Ammon's horn (tissue), 1 donor: ENCODE results near the gene IL2RA.
"Not testable (repeated sequence)": the region's sequence is repeated elsewhere in the genome, so short reads cannot be mapped to it uniquely, and the experiment has no call there.

ENCODE experiments used
- DNase-seq: peaks from one replicate; pipeline ENCODE4 v3.0.0-alpha.2; 2016; ENCODE audit warnings: low spot score

Gene IL2RA

DNA sequence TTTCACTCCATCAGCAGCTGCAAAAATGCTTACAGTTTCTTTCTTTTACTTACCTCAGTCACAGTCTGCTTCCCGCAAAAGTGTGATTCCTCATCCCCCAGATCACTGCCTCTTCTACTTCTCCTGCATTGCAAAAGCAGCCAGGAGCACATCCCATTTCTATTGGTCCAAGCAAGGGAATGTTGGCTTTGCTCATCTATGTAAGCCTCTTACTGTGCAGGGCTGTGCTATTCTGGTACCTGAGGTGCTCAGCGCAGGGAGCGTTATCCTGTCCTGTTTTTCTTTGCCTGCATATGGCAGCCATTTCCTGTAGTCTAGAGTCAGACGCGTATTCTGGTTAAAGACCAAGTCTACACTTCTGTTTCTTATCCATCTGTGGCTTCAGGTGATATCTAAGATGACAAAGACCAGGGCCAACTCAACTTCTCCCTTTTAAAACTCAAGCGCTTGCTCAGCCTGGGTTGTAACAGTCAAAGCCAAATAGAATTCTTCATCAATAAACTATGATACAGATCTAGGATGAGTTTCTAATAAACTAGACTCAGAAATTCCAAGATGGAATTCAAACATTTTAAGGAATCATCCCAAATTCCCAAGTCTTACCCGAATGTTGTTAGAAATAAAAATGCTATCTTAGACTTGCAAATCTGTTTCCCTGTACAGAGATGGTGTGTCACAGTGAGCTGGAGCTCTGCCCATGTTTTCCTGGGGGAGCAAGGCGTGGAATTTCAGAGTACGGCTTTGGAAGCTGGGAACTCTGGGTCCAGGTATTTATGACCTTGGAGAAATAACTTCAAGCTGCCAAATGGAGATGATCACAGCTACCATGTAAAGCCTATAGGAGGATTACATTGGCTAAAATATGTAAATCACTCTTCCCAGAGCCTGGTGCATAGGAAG lies 20.6 kb upstream of the IL2RA start:
- no peak for DNase-seq

DNA sequence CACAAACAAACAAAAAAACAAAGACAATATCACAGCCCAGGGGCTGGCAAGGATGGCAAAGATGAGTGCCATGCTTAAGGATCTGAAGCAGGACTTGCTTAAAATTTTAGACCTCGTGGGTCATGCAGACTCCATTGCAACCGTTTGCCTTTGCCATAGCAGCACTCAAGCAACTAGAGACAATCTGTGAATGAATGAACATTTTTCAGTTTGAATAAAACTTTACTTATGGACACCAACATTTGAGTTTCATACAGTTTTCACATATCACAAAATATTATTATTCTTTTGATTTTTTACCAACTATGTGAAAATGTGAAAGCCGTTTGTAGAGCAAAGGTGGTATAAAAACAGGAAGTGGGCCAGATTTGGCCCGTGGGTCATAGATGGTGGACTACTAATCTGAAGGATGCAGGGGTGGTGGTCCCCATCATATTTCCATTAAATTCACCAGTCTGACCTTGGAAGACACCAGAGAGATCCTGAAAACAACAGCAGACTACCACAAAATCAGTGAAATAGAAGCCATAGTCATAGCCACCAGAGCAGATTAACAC lies 18.3 kb upstream of the IL2RA start:
- DNase-seq = no peak

DNA sequence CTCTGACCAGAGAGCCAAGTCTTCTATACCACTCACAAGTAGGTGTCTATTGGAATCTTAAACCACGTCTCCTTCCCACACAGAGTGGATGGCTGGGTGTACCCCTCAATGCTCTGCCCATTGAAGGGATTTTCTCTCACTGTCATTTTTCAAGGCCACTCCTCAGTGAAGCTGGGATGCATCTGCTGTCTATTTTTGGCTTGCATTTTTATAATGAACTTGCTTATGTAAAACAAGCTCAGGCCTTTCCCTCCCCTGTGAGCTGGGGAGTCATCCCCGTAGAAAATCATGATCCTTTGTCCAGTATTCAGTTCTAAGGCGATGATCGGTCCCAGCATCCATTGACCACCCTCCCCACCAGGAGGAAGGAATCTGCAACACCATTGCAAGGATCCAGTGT lies 16.9 kb upstream of the IL2RA start:
- no peak for DNase-seq

DNA sequence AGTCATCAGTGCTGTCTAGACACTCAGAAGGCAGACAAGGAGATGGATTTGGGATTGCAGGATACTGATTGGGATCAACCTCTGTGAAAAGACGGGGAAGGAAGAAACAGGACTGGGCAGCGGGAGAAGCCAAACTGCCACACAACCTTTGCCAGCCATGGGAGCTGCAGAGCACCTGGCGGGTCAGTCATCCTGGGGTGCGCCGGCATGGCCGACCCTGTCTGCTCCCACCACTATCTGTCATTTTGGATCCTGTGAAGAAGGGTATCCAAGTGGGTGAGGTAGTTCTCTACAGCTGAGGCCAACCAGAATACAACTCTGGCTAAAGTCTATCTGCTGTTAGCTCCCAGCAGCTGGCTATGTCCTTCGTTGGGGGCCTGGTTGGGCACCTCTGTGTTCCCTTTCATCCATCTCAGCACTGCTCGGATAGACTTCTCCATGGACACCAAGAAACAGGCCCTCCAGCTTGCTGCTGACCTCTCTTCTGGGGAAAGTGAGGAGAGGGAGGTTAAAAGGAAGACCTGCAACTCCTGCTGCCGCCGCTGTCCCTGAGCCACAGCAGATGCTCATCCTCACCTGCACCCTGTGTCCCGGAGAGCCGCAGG lies 15.0 kb upstream of the IL2RA start:
- DNase-seq = no peak

DNA sequence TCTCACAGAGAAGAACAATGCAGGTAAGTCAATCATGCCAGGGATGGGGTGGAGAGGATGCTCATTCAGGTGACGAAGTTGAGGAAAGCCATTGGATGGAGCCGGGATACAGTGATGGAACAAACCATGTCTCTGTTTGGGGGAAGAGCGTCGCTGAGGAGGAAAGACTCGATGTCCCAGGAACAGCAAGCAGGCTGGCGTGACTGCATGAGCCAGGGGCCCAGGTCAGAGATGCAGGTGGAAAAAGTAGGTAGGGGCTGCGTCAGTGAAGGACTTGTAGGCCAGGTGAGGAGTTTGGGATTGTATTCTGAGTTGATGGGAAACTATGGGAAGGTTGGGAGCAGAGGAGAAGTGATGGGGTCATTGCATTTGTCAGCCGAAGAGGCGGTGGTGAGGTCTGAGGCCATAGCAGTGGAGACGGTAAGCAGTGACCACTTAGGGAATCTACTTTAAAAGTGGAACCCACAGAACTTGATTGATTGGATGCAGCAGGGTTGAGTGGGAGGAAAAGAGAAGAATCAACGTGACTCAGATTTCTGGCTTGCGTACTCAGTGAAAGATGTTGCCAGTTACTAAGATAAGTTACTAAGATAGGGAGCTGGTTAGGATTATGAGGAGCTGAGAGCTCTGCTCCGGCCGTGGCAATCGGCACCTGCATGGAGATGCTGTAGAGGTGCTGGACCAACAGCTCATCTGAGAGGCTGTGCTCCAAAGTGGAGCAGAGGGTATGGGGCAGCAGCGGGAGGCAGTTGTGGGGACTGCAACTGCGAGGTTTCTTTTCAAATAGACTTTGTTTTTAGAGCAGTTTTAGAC lies 12.5 kb upstream of the IL2RA start:
- no peak for DNase-seq

DNA sequence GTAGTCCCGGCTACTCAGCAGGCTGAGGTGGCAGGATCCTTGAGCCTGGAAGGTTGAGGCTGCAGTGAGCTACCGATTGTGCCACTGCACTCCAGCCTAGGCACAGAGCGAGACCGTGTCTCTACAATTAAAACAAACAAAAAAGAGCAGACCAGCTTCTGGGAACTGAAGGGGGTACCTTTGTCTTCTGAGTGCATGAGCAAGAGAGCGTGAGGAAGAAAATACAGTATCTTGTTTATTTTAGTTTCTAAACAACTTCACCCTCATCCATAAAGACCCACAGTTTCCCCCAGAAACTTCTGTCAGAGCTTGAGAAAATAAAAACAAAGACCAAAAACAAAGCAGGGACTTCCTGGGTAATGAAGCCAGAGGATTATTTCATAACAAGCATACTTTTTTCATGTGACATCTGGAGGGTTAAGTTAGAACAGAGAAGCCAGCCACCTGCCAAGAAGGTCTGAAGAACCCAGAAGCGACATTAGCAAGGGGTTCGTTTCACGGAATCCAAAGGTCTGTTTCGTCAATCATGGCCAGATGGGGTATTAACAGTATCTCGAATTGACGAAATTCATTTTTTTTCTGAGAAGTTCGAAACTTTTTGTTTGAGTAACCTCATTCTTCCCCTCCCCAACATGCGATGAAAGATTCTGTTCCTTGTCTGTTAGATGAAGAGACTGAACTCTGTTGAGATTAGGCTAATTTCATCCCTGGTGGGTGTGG lies 10.2 kb upstream of the IL2RA start:
- no peak for DNase-seq

DNA sequence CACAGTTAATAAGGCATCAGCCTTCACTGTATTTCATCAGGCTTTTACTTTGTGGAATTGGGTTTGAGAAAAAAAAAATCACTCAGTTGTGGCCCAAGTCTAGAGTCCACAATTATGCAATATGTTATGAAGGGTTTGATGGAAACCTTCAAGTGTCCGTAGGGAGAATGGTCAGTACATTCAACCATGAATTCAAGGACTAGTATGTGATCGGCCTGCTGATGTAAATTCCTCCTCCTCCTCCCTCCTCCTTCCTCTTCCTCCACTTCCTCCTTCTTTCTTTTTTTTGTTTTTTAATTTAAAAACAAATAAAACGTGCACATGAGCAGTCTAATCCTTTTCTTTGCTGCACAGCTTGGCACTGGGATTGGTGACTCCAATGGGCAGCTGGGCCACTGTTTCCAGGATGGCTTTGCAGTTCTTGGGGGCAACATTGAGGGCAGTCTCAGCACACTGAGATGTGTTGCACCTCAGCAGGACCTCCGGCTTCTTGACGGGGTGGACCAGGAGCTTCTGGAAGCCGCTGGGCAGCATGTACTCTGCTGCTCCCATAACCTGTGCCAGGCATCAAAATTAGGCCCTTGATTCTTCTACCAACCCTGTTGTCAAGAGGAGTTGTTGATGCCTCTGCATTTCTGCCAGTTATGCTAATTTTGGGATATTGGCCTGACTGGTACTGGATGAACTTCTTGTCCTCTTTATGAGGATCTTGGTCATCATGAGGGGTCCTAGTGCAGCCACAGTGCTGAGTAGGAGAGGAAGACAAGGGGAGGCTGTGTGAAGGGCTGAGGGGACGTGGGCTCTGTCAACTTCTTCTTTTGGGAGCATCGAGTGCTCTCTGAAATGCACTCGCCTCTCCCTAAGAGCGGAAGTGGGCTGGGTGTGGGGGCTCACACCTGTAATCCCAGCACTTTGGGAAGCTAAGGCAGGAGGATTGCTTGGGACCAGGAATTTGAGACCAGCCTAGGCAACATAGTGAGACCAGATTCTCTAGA lies 9.3 kb upstream of the IL2RA start:
- no peak for DNase-seq

DNA sequence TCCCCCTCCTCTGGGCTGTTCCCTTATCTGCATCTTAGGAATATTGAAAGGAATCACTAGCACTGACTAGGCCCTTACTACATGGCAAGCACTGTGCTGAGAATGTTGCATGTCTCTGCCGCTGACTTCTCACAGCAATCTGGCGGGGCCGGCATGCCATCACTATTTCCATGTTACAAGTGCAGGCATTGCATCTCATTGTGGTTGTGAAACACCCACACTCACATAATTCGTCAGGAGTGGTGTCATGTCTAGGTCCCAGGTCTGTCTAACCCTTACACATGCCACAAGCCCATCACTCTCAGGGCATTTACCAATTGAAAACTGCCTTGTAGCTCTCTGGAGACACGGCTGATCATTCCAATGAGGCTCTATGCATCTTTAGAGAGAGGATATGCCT lies 8.5 kb upstream of the IL2RA start:
- no peak for DNase-seq

DNA sequence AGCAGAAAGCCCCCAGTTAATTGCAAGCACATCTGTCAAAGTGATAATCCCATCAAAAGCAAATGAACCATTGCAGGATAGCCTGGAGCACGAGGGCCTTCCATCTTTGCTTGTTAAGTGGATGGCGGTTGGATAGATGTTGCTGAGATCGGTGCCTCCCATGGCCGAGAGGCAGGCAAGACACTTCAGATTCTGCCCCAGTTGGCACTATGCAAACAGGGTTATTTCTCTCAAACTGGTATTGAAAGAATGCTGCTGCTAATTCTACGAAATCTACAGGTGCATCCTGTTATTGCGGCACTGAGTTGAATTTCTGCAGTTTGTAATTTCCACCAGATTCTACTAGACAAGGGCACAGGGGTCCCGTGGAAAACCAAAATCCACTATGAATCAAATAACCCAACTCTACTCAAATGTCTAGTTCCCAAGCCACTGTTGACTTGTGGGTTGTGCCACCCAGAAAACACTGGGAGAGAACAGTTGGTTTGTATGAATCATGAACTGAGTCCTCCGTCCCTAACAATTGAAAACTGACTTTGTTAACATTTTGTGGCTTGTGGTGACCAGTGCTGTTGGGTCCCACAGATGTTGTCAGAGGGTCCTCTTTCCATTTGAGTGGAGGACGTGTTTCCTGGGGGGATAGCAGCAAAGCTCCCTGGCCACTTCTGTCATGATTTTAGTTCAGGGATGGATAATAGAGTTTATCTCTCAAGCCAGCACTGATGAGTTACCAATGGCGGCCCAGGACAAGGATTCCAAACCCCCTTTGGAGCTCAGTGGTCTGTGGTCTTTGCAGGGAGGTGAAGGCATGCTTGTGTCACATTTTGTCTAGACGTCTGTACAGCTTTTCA lies 7.1 kb upstream of the IL2RA start:
- no peak for DNase-seq

DNA sequence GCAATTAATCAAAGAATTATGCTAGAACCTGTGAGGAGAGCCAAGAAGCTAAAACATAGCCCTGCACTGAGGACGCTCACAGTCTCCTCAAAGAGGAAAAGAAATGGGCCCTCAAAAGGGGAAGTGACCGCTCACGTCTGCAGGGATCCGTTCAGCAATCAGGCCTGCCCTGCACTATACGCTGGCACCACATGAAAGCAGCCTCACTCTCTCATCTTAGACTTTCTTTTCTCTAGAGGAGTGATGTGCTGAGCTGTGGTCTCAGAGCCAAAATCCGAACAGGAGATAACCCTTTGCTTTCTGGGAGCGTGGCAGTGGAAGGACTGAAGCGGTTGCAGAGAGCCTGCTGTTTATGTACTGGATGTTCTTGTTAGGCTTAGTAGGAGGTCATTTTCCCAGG lies 6.3 kb upstream of the IL2RA start:
- DNase-seq = peak; percentile 56

DNA sequence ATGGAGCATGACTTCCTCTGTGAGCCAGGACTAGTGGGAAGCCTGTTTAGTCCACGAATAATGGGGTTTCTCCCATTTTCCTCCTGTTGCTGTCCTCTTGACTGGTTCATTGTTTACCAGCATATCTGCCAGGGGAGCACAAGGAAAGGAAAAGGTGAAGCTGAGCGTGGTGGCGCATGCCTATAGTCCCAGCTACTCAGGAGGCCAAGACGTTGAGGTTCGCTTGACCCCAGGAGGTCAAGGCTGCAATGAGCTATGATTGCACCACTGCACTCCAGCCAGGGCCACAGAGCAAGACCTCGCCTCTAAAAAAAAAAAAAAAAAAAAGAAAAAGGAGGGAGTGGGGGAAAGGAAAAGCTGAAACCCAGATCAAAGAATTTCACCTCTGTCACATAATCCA lies 5.8 kb upstream of the IL2RA start:
- DNase-seq = no peak

DNA sequence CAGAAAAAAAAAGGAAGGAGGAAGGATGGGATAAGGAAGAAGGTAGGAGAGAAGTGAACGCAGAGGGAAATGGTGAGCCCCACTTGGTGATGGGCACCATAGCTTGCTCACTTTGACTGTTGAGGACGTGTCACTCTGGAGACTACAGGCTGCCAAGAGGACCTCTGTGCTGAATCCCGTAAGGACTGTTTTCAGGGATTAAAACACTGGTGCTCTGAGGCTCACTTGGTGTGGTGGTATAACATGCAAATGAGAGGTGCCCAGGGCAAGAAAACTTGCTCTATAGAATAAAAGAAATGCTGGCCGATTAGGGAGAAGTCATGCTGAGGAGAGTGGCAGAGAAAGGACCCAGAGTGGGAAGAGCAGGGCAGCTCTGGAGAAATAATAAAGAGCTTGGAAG lies 5.3 kb upstream of the IL2RA start:
- no peak for DNase-seq

DNA sequence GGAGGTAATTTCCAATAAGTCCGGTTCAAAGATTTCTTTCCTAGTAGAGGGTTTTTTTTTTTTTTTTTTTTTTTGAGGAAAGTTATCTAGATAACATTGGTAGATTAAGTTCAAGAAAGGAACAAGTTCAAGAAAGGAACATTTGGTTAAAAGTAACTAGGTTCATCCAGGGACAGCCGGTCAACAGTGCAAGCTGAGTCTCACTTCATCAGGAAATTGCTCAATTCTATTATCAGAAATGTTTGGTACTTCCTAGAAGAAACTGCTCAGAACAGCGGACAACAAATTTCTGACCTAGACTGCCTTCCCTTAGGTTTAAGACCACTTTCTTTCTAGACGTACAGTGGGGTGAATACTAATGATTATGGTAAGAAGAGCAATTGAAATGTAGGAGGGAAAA lies 3.7 kb upstream of the IL2RA start:
- DNase-seq = peak; percentile 34

DNA sequence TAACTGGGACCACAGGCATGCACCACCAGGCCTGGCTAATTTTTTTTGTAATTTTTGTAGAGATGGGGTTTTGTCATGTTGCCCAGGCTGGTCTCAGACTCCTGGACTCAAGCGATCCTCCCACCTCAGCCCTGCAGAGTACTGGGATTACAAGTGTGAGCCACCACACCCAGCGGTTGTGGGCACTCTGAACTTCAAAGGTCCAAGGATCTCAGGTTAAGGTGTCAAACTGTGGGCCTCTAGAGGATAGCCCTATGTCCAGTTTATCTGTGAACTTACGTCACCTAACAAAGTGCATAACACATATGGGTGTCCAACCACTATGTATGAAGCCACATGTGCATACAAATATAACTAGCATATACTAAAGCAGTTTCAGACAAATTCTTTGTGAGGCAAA lies 3.2 kb upstream of the IL2RA start:
- no peak for DNase-seq

DNA sequence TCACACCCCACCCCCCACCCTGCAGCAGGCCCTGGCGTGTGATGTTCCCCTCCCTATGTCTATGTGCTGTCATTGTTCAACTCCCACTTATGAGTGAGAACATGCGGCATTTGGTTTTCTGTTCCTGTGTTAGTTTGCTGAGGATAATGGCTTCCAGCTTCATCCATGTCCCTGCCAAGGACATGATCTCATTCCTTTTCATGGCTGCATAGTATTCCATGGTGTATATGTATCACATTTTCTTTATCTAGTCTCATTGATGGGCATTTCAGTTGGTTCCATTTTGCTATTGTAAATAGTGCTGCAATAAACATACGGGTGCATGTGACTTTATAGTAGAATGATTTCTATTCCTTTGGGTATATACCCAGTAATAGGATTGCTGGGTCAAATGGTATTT lies 2.6 kb upstream of the IL2RA start:
- not testable (repeated sequence) for DNase-seq

DNA sequence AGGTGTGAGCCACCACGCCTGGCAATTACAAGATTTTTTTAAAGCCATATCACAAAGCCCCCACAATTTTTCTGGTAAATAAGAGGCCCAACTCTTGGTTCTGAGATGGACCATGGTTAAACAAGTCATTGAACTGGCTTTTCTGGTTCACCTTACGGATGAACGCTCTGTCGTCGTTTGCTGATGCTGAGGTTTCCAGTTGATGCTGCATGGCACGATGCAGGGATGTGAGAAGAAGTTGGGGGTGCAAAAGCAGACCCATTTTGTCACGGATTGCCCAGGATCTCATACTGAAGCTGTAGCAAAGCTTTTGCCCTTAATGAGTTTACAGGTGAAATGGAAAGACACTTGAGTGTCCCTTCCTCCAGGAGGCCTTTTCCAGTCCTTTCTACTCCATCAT lies 2.0 kb upstream of the IL2RA start:
- DNase-seq = no peak

DNA sequence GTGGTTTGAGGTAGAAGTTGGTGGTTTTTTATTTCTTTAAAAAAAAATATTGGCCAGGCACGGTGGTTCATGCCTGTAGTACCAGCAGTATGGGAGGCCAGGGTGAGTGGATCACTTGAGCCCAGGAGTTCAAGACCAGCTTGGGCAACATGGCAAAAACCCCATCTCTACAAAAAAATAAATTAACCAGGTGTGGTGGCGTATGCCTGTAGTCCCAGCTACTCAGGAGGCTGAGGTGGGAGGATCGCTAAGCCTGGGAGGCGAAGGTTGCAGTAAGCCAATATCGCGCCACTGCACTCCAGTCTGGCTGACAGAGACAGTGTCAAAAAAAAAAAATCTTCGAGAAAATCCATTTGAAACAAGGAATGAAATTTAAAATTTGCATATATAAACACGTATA lies 1.1 kb downstream of the IL2RA start:
- DNase-seq = no peak

DNA sequence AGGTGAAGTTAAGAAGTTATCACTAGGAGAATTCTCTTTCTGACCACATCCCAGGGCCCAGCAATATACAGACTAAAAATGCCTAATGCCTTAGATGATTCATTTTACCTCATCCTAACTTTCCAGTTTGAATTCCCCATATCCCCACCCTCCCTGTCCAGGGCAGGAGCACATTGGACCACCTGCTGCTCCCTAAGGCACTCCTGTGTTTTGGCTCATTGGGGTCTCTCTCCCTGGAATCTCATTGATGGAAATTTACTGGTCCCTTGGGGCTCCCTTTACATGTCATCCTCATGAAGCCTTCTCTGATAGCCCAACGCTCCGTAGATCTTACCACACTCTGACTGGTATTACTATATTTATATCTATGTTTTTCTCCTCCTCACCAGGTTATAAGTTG lies 2.7 kb downstream of the IL2RA start:
- no peak for DNase-seq

DNA sequence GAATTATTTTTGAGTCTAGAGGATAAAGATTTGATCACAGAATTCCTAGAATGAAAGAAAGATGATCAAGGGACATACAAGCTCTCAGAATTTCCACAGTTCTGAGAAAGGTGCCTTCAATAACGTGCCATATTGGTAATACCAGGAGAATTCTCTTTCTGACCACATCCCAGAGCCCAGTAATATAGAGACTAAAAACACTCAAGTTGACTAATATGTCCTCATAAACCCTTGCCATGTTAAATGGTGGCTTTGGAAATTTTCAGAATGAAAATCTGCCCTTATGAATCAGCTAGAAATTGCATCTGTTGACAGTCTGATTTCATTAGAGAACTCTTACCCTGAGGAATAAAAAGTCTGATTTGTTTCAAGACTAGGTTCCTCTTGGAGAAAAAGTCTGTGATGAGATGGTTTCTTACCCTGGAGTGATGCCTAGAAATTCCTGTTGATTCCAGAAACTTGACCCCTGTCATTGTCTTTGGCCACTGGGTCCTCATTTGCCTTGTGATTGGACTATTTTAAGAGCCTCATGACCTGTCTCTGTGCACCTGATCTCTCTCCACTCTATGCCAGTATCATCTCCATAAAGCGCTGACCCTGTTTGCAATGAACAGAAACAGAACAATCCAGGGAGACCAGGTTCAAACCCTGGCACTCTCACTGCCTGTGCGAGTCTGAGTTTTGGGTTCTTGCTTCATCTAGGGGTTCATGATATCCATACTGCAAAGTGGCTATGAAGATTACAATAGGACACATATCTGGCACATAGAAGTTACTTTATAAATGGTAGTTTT lies 3.3 kb downstream of the IL2RA start:
- no peak for DNase-seq
